Chondrocyte (in vitro differentiated cells): ENCODE measurements around the gene SLC25A39. TPM values are rescaled to one million over a fixed set of nuclear protein-coding genes. Genes with fewer than 3 reads are reported as not detected.

Experiments used
- DNase-seq: peaks from one replicate; pipeline ENCODE4 v3.0.0; 2021; ENCODE audit warnings: mixed read lengths, low spot score
- H3K27ac Mint-ChIP-seq: one replicate; pipeline ENCODE4 v1.8.0; 2021; ENCODE audit warnings: mild to moderate bottlenecking, moderate library complexity, mixed read lengths; ENCODE audit not compliant: unreplicated experiment
- H3K27me3 Mint-ChIP-seq: 2 replicates; pipeline ENCODE4 v1.8.0; 2021; ENCODE audit warnings: low read depth, mixed read lengths
- H3K36me3 Mint-ChIP-seq: 2 replicates; pipeline ENCODE4 v1.8.0; 2021; ENCODE audit warnings: low read depth, mixed read lengths
- H3K4me1 Mint-ChIP-seq: 2 replicates; pipeline ENCODE4 v1.8.0; 2021; ENCODE audit warnings: low read depth, mild to moderate bottlenecking, mixed read lengths
- H3K4me3 Mint-ChIP-seq: one replicate; pipeline ENCODE4 v1.8.0; 2021; ENCODE audit warnings: mild to moderate bottlenecking, moderate library complexity, mixed read lengths; ENCODE audit not compliant: unreplicated experiment
- H3K9me3 Mint-ChIP-seq: 2 replicates; pipeline ENCODE4 v1.8.0; 2021; ENCODE audit warnings: low read depth, mixed read lengths
- total RNA-seq: library from RNA; stranded (reverse); gene quantifications from 3 replicates; pipeline ENCODE4 v1.2.1, GENCODE V29; 2021
- TF ChIP-seq, protein P1 (sequence below): fragments of 200-600 bp; sonication (generic); IDR thresholded peaks from 2 replicates; pipeline ENCODE4 v1.5.0; 2021; ENCODE audit warnings: antibody characterized with exemption, mild to moderate bottlenecking, moderate library complexity

The SLC25A39 gene
- total RNA-seq, 1 donor from 2014 or later: 84.1 TPM

- Mint-ChIP-seq H3K36me3 (no peaks in the 10 kb centered on the region), H3K27me3 (peaks cover 11% of the 10 kb centered on the region), H3K9me3 (no peaks in the 10 kb centered on the region), H3K4me3 (peak within 1 kb of the TSS; percentile 80), H3K27ac (no peak within 1 kb of the TSS), H3K4me1 (peaks cover 23% of the 10 kb centered on the region)
- DNase-seq: no peak
- TF ChIP-seq, protein P1, sequence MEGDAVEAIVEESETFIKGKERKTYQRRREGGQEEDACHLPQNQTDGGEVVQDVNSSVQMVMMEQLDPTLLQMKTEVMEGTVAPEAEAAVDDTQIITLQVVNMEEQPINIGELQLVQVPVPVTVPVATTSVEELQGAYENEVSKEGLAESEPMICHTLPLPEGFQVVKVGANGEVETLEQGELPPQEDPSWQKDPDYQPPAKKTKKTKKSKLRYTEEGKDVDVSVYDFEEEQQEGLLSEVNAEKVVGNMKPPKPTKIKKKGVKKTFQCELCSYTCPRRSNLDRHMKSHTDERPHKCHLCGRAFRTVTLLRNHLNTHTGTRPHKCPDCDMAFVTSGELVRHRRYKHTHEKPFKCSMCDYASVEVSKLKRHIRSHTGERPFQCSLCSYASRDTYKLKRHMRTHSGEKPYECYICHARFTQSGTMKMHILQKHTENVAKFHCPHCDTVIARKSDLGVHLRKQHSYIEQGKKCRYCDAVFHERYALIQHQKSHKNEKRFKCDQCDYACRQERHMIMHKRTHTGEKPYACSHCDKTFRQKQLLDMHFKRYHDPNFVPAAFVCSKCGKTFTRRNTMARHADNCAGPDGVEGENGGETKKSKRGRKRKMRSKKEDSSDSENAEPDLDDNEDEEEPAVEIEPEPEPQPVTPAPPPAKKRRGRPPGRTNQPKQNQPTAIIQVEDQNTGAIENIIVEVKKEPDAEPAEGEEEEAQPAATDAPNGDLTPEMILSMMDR: peak; percentile 87
Observed at GRCh38 chr17:44363613-44364159, 39.1 kb upstream of the SLC25A39 start, which contains the start of gene FAM171A2. FAM171A2 (minus strand) TSS chr17:44363853; CDS start chr17:44363714, 139 bp downstream.

DNA sequence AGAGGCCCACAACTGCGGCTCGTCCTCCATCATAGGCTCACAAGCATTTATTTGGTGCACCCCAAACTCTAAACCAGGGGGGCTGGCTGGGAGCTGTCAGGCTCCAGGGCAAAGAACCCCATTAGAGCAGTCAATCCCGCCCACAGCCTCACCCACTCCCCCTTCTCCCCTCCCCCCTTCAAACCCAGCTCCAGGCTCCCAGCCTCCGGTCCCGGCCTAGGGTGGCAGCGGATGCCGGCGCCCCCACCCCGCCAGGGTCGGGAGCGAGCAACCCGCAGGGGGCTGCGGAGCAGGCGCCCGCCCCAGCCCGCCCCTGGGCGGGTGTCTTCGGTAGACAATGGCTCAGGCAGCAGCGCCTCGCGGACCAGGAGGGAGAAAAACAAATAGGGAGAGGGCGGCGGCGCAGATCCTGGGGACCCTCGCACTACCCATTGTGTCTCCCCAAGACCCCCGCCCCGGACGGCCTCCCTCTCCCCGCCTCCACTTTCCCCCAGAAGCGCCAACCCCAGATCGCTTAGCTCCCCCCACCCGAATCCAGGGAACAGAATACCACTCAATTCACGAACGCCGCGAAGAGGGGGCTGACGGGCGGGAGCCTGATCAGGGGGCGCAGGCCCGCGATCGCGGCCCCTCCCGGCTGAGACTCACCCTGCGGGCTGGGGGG lies 38.5 kb upstream of the SLC25A39 start:
- TF ChIP-seq, protein P1: no peak
- Mint-ChIP-seq H3K4me1 (peaks cover 23% of the 10 kb centered on the region), H3K36me3 (no peaks in the 10 kb centered on the region), H3K9me3 (no peaks in the 10 kb centered on the region), H3K27ac (no peak overlapping the region), H3K4me3 (peak overlapping the region; percentile 80), H3K27me3 (peaks cover 11% of the 10 kb centered on the region)
- DNase-seq: peak; percentile 87

- peak; percentile 66 for DNase-seq
- no peaks in the 10 kb centered on the region for H3K36me3 Mint-ChIP-seq
- peaks cover 11% of the 10 kb centered on the region for H3K27me3 Mint-ChIP-seq
- TF ChIP-seq, protein P1: no peak
- H3K4me3 Mint-ChIP-seq: peak overlapping the region; percentile 80
- H3K4me1 Mint-ChIP-seq: peaks cover 23% of the 10 kb centered on the region
- no peaks in the 10 kb centered on the region for H3K9me3 Mint-ChIP-seq
- H3K27ac Mint-ChIP-seq: no peak overlapping the region
Observed at GRCh38 chr17:44362459-44362948, 37.9 kb upstream of the SLC25A39 start.

- DNase-seq: peak; percentile 83
- peaks cover 4% of the 10 kb centered on the region for H3K27me3 Mint-ChIP-seq
- no peaks in the 10 kb centered on the region for H3K9me3 Mint-ChIP-seq
- TF ChIP-seq, protein P1: no peak
- no peak overlapping the region for H3K4me3 Mint-ChIP-seq
- peaks cover 23% of the 10 kb centered on the region for H3K4me1 Mint-ChIP-seq
- H3K36me3 Mint-ChIP-seq: no peaks in the 10 kb centered on the region
- H3K27ac Mint-ChIP-seq: peak overlapping the region; percentile 32
Observed at GRCh38 chr17:44361292-44362260, 37.0 kb upstream of the SLC25A39 start.

DNA sequence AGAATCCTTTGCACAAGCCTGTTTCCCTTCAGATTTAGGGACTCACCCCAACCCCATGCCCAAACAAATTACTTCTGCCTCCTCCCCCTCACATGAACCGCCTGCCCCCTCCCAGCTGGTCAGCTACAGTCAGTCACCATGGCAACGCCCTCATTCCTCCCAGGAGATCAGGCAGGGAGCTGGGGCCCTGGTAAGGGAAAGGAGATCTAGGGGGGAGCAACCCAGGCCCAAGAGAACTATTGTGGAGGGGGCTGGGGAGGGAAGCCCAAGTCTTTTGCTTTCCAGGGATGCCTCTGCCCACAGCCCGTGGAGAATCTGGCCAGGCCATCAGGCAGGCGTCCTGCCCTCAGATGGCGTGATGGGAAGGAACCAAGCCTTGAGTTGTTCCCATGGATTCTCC lies 36.2 kb upstream of the SLC25A39 start:
- H3K9me3 Mint-ChIP-seq: no peaks in the 10 kb centered on the region
- TF ChIP-seq, protein P1: no peak
- H3K4me1 Mint-ChIP-seq: peaks cover 23% of the 10 kb centered on the region
- H3K4me3 Mint-ChIP-seq: no peak overlapping the region
- no peak for DNase-seq
- no peaks in the 10 kb centered on the region for H3K27me3 Mint-ChIP-seq
- H3K27ac Mint-ChIP-seq: no peak overlapping the region
- no peaks in the 10 kb centered on the region for H3K36me3 Mint-ChIP-seq
